Activated CD4-positive, alpha-beta T cell treated with anti-CD3 and anti-CD28 coated beads, Interleukin-2, amount 50 U/mL, for 24 hours (primary cell): ENCODE measurements around the gene ELMOD2.
"Not testable (repeated sequence)": the region's sequence is repeated elsewhere in the genome, so short reads cannot be mapped to it uniquely, and the experiment has no call there.

ENCODE experiments used
- DNase-seq, 2 donors: peaks; one replicate each; pipeline ENCODE4 v3.0.0-alpha.2; 2020; ENCODE audit warnings: low read depth in 1 of 2, low spot score in 1 of 2

ELMOD2 gene, protein sequence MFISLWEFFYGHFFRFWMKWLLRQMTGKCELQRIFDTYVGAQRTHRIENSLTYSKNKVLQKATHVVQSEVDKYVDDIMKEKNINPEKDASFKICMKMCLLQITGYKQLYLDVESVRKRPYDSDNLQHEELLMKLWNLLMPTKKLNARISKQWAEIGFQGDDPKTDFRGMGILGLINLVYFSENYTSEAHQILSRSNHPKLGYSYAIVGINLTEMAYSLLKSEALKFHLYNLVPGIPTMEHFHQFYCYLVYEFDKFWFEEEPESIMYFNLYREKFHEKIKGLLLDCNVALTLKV

DNA sequence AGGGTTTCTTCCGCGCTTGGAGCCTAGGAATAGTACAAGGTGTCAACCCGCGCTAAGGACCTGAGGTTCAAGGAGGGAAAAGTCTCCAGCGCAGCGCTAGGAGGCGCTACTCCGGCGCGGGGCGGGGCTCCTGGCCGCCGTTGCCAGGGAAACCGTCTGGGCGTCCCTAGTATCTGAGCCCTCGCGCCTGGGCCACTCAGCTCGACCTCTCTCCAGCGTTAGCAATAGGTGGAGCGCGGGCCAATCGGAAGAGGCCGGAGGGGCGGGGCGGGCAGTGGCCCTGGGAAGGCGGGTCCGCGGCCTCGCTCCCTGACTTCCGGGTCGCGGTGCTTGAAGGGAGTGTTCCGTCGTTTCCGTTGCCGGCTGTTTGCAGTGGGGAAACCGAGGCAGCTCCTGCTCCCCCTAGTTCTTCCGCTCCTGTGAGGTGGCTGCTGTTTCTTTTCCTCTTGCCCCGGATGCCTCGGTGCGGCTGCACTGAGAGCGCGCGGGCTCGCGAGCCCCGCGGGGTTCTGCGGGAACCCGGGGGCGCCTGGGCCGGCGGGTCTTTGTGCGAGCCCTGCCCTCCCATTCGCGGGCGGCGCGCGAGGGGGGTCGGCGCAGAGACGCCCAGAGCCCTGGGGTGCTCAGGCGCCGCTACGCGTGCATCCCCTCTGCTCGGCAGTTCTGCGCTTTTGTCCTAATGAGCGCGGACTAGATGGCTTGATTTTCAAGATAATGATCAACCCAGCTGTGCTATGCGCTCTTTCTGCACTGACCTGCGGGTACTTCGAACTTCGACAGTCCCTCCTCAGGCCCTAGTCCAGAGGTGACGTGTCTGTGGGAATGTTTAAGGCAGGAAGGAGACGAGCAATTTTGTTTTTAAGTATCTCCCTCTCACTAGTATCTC lies at the start of gene ELMOD2:
TSS of gene ELMOD2 (plus strand) at position 312 of the 886 bp plus-strand sequence. CDS start 1,261 bp downstream, outside the sequence.
- DNase-seq = peak; percentile 94 to 97

DNA sequence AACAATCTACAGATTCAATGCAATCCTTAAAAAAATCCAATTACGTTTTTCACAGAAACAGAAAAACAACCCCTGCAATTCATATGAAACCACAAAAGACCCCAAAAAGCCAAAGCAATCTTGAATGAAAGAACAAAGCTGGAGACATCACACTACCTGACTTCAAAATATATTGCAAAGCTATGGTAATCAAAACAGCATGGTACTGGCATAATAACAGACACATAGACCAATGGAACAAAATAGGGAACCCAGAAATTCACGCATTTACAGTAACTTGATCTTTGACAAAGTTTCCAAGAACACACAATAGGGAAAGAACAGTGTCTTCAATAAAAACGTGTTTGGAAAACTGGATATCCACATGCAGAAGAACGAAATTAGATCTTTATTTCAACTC lies 40.5 kb upstream of the ELMOD2 start:
- no peak for DNase-seq

DNA sequence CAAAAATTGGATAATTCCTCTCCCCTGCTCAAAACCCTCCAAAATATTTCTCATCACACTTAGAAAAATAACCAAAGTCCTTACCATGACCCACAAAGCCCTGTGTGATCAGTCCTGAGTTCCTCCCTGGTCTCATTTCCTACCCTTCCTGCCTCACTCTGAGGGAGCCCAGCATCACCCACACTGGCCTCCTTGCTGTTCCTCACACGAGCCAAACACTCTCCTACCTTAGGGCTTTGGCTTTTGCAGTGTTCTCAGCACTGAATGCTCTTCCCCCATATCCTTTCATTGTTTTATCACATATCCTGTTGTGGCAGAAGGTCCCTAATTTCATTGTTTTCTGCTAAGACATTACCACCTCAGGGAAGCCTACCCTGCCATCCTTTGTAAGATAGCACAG lies 38.0 kb upstream of the ELMOD2 start:
- no peak for DNase-seq

DNA sequence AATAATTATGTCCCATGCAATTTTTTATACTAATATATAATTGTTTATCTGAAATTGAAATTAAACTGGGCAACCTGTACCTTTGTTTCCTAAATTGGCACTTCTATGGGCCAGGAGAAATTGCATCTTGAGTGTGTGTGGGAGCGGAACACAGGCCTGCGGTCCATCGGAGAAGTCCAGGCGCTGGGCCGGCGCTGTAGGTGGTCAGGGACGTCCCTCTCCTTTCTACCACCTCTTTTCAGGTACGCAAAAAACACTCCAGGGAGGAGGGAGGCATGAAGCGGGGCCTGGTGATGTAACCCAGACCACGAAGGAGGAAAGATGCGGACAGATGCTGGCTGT lies 26.6 kb upstream of the ELMOD2 start:
- DNase-seq = no peak

DNA sequence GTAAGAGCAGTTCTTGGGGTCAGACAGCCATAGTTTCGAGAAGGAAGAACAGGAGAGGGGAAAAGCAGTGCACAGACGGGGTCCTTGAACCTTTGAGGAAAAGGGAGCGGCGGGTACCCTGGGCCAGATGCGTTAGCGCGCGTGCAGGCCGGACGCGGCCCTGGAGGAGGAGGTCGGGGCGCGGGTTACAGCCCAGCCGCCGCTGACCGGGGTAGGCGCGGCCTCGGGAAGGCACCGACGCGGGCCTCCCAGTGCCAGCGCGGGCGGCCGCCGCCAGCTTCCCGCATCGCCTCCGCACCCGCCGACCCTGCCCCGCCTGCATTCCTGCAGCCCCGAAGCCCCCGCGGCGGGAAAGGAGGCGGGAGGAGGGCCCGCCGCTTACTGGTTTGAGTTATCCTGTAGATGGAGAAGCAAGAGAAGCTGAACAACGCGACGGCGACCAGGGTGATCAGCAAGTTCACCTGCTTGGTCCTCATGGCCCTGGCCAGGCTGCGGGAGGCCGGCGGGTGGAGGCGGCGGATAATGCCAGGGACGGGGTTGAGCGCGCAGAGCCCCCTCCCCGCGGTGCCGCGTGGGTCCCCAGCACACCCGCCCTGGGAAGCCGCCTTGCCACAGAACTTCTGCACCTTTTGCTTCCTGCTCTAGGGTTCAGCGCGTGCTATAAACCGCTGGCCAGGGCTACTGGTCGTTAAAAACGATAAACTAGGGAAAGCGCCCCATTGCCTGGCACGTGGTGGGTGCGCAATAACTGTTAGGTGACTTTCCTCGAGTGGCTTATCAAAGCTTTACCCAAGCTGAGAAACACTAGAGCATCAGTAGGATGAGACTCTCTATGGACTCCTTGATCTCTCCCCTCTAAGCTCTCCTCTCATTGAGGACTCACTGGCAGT lies 26.0 kb upstream of the ELMOD2 start, which contains the start of gene MGAT4D:
TSS of gene MGAT4D (minus strand) at position 547 of the 890 bp plus-strand sequence. CDS start at position 476, 71 bp downstream.
- no peak for DNase-seq

DNA sequence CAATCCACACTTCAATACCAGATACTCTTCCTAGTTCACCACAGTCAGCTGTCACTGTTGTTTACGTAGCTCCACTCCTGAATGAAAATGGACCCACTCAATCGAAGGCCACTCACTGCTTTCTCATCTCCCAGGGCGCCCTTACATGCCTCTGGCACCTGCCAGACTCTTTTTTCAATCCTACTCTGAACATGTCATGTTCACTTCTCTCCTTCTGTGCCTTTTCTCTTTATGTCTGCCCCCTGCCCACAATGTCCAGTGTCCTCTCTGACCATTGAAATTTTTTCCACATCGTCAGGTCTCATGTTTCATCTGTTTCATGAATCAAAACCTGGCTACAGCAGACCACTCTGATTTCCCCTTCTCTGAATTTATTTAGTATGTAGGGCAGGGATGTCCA lies 24.6 kb upstream of the ELMOD2 start:
- no peak for DNase-seq

DNA sequence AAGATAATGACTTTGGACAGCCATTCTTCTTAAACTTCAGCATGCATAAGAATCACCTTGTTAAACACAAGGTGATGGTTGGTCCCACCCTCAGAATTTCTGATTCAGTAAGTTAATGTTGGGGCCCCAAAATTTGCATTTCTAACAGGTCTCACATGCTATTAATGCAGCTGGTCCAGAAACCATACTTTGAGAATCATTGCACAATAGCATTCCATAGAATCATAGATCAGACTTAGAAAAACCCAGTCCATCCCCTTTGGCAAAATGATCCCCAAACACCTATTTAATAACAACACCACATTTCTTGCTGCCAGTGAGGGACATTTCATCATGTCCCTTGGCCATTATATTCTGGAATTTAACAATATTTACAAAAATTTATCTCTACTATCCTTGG lies 19.7 kb upstream of the ELMOD2 start:
- no peak for DNase-seq

DNA sequence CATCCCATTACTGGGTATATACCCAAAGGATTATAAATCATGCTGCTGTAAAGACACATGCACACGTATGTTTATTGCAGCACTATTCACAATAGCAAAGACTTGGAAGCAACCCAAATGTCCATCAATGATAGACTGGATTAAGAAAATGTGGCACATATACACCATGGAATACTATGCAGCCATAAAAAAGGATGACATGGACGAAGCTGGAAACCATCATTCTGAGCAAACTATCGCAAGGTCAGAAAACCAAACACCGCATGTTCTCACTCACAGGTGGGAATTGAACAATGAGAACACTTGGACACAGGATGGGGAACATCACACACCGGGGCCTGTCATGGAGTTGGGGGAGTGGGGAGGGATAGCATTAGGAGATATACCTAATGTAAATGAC lies 10.2 kb upstream of the ELMOD2 start:
- DNase-seq = not testable (repeated sequence)

DNA sequence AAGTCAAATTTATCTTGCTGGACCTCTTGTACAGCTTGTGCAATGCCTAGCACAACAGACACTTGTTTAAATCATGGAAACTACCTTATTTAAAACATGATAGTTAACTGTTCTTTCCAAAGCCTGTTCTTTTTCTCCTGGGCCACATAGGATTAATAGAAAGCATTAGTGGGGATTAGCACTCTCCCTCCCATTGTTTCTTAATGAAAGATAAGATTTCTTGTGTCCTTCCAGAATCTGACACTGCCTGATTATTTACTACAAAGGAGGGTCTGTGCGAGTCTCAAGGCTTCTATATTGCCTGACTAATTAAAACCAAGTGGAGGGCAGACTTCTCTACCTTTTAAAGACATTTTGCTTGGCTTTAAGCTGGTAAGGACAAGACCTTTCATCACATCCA lies 8.5 kb upstream of the ELMOD2 start:
- DNase-seq = no peak

DNA sequence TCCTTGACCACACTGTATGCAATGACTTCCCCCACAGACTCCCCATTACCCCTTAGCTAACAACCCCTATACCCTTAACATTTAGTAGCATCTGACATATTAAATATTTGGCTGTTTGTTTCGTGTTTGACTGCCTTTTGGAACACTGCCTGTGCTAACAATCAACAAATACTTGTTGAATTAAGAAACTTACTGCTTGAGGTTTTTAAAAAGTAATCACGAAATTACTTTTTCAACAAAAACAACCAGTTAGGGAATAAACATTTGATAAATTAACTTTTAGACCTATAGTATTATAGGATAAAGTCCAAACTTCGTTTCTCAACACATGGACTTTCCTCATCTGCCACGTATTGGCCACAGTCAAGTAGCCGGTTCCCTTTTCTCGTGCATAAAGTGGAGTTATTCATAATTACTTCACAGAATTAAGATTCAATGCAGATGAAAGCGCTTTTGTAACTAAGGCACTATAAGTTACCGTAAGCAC lies 555 bp upstream of the ELMOD2 start:
- no peak for DNase-seq

DNA sequence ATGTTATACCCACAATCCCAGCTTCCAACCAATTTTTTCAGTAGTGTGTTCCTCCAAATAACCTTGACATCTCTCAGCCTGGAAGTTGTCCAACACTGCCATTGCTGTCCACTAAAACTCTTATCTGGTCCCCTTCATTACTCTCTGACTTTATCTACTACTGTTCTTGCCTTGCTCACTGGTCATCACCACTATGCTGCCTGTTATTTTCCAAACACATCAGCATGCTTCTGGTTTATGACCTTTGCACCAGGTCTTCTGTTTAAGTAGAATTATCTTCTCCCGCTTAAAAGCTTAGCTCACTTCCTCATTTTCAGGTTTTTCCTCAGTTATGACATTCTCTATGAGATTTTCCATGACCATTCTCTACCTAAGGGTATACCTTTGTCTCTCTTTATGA lies 5.5 kb downstream of the ELMOD2 start:
- DNase-seq = no peak

DNA sequence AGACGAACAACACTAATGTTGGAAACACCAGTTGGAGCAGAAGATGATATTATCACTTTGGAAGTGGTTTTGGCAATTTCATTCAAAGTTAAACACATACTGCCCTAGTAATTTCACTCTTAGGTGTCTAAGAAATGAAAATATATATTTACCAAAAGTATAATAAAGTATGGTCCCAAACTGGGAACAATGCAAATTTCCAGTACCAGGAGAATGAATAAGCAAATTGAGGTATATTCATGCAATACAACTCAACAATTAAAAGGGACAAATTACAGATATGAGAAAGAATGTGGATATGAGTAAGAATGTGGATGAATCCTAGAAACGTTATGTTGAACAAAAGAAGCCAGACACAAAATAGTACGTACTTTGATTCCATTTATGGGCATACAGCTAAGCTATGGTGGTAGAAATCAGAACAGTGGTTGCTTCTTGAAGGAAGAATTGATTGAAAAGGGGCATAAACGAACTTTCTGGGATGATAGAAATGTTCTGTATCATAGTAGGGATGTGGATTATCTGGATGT lies 10.0 kb downstream of the ELMOD2 start:
- no peak for DNase-seq

DNA sequence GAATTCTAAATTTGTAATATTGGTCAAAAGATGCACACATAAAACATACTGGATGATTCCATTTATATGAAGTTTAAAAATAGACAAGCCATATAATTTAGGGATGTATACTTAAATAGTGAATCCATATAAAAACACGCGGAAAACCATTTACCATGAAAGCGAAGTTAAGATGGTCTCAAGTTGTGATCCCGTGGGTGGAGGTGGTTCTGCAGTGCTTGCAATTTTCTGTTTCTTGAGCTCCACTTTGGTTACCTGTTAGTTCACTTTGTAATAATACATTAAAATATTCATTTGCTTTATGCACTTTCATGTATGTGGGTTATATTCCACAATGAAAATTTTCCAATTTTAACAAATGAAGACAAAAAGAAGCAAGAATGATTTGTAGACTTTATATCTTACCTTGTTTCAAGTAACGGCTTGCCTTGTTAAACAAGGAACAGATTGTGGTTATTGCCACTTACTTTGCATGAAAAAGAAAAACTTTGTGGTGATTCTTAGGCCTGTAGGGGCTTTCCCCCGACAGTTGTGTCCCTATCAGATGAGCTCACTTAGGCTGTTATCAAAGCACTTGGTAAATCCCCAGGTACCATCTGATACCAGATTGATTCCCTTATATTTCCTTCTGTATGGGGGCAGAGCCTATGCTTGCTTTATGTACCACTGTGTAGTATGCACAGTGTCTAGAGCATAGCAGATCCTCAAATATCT lies 32.6 kb downstream of the ELMOD2 start:
- DNase-seq = peak in 1 of 2 donors; percentile 37

DNA sequence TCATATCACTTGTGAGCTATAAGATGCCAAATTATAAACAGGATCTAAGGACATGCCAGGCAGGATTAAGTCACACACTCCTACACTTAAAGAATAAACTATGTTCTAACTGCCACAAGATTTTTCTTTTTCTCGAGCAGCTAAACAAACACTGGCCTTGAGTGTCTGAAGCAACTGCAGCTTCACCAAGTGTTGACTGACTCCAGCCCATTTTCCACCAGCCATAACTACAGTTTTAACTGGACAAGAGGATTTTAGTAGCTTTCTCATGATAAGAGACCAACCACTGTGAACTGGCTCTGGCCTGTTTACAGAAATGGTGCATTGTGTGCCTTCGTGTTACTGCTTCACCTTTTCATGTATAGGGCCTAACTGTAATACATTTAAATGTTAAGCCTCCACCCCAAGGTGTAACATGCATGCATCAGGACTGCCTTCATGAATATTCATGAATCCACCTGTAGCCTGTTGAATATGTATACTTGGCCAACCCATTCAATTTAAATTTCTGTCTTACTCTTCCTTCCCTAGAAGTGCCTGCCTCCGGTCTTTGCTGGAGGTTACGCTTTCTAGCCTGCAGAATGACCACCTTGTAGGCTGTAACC lies 34.0 kb downstream of the ELMOD2 start:
- no peak for DNase-seq

DNA sequence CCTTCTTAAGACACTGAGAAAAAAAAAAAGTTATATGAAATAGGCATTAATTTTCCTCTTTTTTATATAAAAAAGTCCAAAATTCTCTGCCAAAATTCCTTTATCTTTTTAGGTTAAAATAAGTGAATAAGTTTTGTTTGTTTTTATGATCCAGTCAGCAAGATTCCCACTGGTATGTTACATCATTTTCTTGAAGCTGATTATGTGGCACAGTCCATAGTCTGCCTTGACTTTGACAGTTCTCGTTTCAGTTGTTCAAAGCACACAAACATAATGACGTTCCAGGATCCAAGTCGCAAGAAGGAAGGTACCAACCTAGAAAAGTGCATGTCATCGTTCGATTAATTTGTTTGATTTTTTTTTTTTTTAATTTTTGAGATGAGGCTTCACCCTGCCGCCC lies 35.7 kb downstream of the ELMOD2 start:
- DNase-seq = no peak

DNA sequence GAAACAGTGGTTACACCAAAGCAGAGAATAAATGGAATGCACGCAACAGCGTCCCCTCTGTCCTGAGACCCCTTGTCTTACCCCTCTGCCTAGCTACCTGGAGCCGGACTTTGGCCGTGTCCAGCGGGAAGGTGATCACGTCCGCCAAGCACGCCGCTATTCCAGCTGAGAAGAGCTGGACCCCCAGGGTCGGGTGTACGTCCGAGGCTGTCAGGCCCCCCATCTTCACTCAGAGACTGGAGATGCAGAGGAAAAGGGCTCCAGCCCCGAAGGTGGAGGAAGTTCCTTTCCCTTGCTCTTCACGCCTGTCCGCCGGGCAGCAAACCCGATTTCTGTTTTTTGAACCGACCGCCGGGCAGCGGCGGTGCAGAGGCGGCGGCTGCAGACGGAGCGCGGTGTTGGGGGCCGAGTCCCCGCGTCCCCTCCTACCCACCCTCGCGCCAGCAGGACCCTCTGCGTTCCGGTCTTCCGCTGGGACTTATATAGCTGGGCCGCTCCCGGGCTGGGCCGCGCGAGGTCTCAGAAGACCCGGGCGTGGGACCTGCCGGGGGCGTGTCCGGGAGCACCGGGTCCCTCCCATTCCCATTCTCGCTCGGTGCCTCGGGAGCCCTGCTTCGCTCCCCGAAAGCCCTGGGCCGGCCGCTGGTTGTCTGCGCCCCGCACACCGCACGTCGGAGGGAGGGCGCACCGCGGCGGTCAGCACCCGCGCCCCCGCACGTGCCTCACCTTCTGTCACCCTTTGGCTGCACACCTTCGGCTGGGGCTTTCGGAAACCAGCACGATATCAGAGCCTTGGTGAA lies 44.7 kb downstream of the ELMOD2 start, which contains the start of gene UCP1:
TSS of gene UCP1 (minus strand) at position 455 of the 800 bp plus-strand sequence. CDS start at position 223, 232 bp downstream.
- no peak for DNase-seq

DNA sequence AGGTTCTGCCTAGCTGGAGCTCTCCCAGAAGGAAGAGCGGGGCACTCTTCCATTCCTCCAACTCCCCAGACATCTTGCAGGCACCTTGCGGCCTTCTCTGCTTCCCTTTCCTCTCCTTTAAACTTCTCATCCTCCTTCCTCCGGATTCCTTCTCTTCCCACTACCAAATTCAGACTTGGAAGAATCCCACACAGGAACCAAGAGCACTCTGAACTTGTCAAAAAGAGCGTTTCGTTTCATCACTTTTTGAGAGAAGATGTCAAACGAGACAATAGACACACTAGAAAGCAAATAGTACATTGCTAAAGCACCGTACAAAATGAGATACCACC lies 45.3 kb downstream of the ELMOD2 start:
- DNase-seq = no peak

DNA sequence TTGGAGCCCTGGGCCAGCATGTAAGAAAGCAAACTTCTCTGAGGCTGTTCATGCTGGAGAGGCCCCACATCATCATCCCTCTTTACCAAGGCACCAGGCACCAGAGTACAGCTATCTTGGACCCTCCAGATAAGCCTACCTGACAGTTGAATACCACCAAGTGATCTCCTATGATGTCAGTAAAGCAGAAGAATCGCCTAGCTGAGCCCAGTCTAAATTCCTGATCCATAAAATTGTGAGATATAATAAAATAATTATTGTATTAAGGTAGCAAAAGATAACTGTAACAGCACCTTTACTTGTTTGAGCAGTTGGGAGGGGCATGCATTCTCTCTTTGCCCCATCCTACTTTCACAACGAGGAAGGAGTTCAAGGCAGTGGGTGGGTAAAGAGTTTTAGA lies 47.7 kb downstream of the ELMOD2 start:
- DNase-seq = no peak

DNA sequence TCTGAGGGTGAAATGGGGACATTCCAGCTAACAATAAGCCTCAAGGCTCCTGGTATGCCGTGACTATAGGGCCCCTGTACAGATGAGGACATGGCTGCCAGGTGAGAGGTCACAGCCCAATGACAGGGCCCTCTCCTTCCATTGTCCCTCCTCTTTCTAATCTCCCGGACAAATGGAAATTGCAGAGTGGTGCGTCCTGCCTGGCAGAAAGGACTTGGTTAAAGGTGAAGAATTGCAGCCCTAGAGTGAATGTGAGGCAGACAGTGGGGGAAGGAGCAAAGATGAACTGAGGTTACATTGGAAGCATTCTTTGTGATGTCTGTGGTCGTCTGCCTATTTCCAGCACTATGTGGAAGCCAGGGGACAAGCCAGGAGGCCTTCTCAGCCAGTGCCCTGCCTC lies 51.5 kb downstream of the ELMOD2 start:
- no peak for DNase-seq
